Tibial artery (tissue), 4 donors: ENCODE data around the gene ARSD.

Experiments
- DNase-seq, 2 donors: peaks; one replicate each; pipeline ENCODE4 v3.0.0-alpha.2; 2019
- H3K27ac ChIP-seq, 2 donors: fragments of 200-600 bp; sonication (generic) in 1 of 2; 1 replicate in 1 of 2; 2 replicates in 1 of 2; pipeline ENCODE4 v1.5.1; 2018 to 2019; ENCODE audit warnings: mild to moderate bottlenecking in 1 of 2
- H3K27me3 ChIP-seq, 2 donors: fragments of 200-600 bp; sonication (generic) in 1 of 2; one replicate each; pipeline versions ENCODE4 v1.5.1 to v1.6.0; 2016 to 2019
- H3K36me3 ChIP-seq, 3 donors: fragments of 200-600 bp; sonication (generic) in 2 of 3; one replicate each; pipeline ENCODE4 v1.5.1; 2016 to 2019; ENCODE audit warnings: mild to moderate bottlenecking in 2 of 3
- H3K4me1 ChIP-seq, 4 donors: fragments of 200-600 bp; sonication (generic) in 2 of 4; 1 replicate in 3 of 4; 2 replicates in 1 of 4; pipeline ENCODE4 v1.5.1; 2016 to 2019
- H3K4me3 ChIP-seq, 2 donors: fragments of 200-600 bp; sonication (generic) in 1 of 2; 1 replicate in 1 of 2; 2 replicates in 1 of 2; pipeline ENCODE4 v1.5.1; 2018 to 2019; ENCODE audit warnings: mild to moderate bottlenecking in 2 of 2
- H3K9me3 ChIP-seq, 3 donors: fragments of 200-600 bp; sonication (generic) in 1 of 3; one replicate each; pipeline ENCODE4 v1.5.1; 2016 to 2019
- intact Hi-C: fragments of 100-400 bp; cut with DNase I; formaldehyde crosslinking; loops from one replicate; pipeline ENCODE4 v1.15.0; 2023; ENCODE audit warnings: low total_unique reads
- TF ChIP-seq, protein P1 (sequence below), 2 experiments: fragments of 200-600 bp in 1 of 2; fragments of 450-650 bp in 1 of 2; IDR thresholded peaks; one replicate each; pipeline ENCODE4 v1.5.1; 2017 to 2019; ENCODE audit warnings: antibody characterized with exemption in 2 of 2, mild to moderate bottlenecking in 1 of 2, moderate library complexity in 1 of 2

The ARSD gene

GRCh38 chrX:2888309-2888708, 40.8 kb downstream of the ARSD start:
- Histone ChIP-seq H3K36me3 (no peaks in the 10 kb centered on the region), H3K27ac (no peak overlapping the region), H3K4me1 (peaks cover 0 to 9% (median 3%) of the 10 kb centered on the region in 4 donors), H3K4me3 (no peak overlapping the region), H3K9me3 (no peaks in the 10 kb centered on the region), H3K27me3 (no peaks in the 10 kb centered on the region)
- DNase-seq, result no peak
- intact Hi-C loops, result no loop called here
- TF ChIP-seq, protein P1, sequence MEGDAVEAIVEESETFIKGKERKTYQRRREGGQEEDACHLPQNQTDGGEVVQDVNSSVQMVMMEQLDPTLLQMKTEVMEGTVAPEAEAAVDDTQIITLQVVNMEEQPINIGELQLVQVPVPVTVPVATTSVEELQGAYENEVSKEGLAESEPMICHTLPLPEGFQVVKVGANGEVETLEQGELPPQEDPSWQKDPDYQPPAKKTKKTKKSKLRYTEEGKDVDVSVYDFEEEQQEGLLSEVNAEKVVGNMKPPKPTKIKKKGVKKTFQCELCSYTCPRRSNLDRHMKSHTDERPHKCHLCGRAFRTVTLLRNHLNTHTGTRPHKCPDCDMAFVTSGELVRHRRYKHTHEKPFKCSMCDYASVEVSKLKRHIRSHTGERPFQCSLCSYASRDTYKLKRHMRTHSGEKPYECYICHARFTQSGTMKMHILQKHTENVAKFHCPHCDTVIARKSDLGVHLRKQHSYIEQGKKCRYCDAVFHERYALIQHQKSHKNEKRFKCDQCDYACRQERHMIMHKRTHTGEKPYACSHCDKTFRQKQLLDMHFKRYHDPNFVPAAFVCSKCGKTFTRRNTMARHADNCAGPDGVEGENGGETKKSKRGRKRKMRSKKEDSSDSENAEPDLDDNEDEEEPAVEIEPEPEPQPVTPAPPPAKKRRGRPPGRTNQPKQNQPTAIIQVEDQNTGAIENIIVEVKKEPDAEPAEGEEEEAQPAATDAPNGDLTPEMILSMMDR (IDR thresholded peaks at IDR 0.05), result no peak

GRCh38 chrX:2883770-2884169, 45.4 kb downstream of the ARSD start:
- Histone ChIP-seq H3K27me3 (no peaks in the 10 kb centered on the region), H3K4me3 (no peak overlapping the region), H3K27ac (no peak overlapping the region), H3K4me1 (peaks cover 0 to 2% (median 0%) of the 10 kb centered on the region in 4 donors), H3K9me3 (no peaks in the 10 kb centered on the region), H3K36me3 (no peaks in the 10 kb centered on the region)
- intact Hi-C loops, result no loop called here
- TF ChIP-seq, protein P1 (IDR thresholded peaks at IDR 0.05), result no peak
- no peak for DNase-seq

DNA sequence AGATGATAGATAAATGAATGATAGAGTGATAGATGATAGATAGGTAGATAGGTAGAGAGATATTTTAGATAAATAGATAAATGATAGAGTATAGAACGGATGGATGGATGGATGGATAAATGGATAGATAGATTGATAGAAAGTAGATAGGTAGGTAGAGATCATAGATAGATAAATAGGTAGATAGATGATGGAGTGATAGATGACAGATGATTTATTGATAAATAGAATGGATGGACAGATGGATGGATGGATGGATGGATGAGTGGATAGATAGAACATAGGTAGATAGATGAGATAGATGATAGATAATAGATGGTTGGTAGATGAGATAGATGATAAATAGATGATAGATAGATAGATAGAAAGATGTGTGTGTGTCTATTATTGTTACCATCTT, 49.5 kb downstream of the ARSD start:
- DNase-seq, result no peak
- intact Hi-C loops, result no loop called here

GRCh38 chrX:2878563-2878962, 50.6 kb downstream of the ARSD start:
- intact Hi-C loops, result no loop called here
- H3K27ac ChIP-seq, result no peak overlapping the region
- TF ChIP-seq, protein P1 (IDR thresholded peaks at IDR 0.05), result no peak

More for the DNA sequence above, 49.5 kb downstream of the ARSD start:
- no peak overlapping the region for H3K4me3 ChIP-seq
- TF ChIP-seq, protein P1 (IDR thresholded peaks at IDR 0.05), result no peak
- H3K4me1 ChIP-seq, result no peaks in the 10 kb centered on the region
- no peak overlapping the region for H3K27ac ChIP-seq
- H3K36me3 ChIP-seq, result no peaks in the 10 kb centered on the region
- no peaks in the 10 kb centered on the region for H3K27me3 ChIP-seq
- H3K9me3 ChIP-seq, result no peaks in the 10 kb centered on the region

GRCh38 chrX:2875798-2876399, 53.2 kb downstream of the ARSD start:
- H3K27ac ChIP-seq, result no peak overlapping the region
- no peaks in the 10 kb centered on the region for H3K27me3 ChIP-seq
- no peaks in the 10 kb centered on the region for H3K36me3 ChIP-seq
- no peaks in the 10 kb centered on the region for H3K9me3 ChIP-seq
- DNase-seq, result no peak
- H3K4me3 ChIP-seq, result no peak overlapping the region
- intact Hi-C loops, result no loop called here
- no peaks in the 10 kb centered on the region for H3K4me1 ChIP-seq
- TF ChIP-seq, protein P1 (IDR thresholded peaks at IDR 0.05), result no peak

More at GRCh38 chrX:2878563-2878962, 50.6 kb downstream of the ARSD start:
- no peak for DNase-seq
- no peaks in the 10 kb centered on the region for H3K36me3 ChIP-seq
- no peak overlapping the region for H3K4me3 ChIP-seq
- no peaks in the 10 kb centered on the region for H3K27me3 ChIP-seq
- no peaks in the 10 kb centered on the region for H3K9me3 ChIP-seq
- no peaks in the 10 kb centered on the region for H3K4me1 ChIP-seq

DNA sequence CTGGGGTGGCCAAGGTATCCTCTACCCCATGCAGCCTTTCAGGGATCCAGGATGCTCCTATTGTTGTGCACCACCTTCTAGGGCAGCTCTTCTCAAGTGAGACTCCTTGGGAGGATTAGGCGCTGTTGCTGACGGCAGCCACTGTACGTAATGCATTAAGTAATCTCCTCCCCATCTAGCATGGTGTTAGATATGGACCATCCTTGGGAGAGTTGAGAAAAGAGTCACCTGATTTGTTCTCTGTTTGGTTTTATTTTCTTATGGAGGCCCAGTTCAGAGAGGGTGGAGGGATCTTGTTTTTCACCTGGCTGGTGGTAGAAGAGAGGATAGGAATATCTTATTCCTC, 54.0 kb downstream of the ARSD start:
- Histone ChIP-seq H3K36me3 (no peaks in the 10 kb centered on the region), H3K4me1 (no peaks in the 10 kb centered on the region), H3K4me3 (no peak overlapping the region), H3K27me3 (no peaks in the 10 kb centered on the region), H3K27ac (no peak overlapping the region), H3K9me3 (no peaks in the 10 kb centered on the region)
- TF ChIP-seq, protein P1 (IDR thresholded peaks at IDR 0.05), result no peak
- DNase-seq, result no peak
- intact Hi-C loops, result no loop called here
